HG02885 (cell line): ENCODE results near the gene RNF175.
A peak's percentile ranks its signal among the peaks of the same experiment; 100 is the strongest.

Experiments used
- ATAC-seq: cut with Tn5 transposase; IDR thresholded peaks from one replicate; pipeline ENCODE4 v1.9.1; 2021; ENCODE audit warnings: mild to moderate bottlenecking; ENCODE audit not compliant: unreplicated experiment, poor library complexity

RNF175 gene

GRCh38 chr4:153759407-153760316 is at the start of gene RNF175:
TSS of gene RNF175 (minus strand) at chr4:153760024. CDS start at chr4:153759862, 162 bp downstream.
- ATAC-seq = no peak

- peak; percentile 50 for ATAC-seq
Observed at GRCh38 chr4:153809307-153809706, 49.5 kb upstream of the RNF175 start.

GRCh38 chr4:153808175-153808574 is 48.4 kb upstream of the RNF175 start:
- ATAC-seq = no peak

- ATAC-seq = no peak
Observed at GRCh38 chr4:153806073-153806472, 46.2 kb upstream of the RNF175 start.

- ATAC-seq = no peak
Observed at GRCh38 chr4:153804722-153805121, 44.9 kb upstream of the RNF175 start.

- ATAC-seq = no peak
Observed at GRCh38 chr4:153799694-153800074, 39.9 kb upstream of the RNF175 start.

GRCh38 chr4:153798901-153799693 is 39.3 kb upstream of the RNF175 start:
- ATAC-seq = no peak

GRCh38 chr4:153798420-153798819 is 38.6 kb upstream of the RNF175 start:
- no peak for ATAC-seq

- no peak for ATAC-seq
Observed at GRCh38 chr4:153794006-153794405, 34.2 kb upstream of the RNF175 start.

GRCh38 chr4:153792618-153793247 is 32.9 kb upstream of the RNF175 start:
- ATAC-seq = no peak

GRCh38 chr4:153791746-153792617 is 32.2 kb upstream of the RNF175 start:
- no peak for ATAC-seq

- peak; percentile 62 for ATAC-seq
Observed at GRCh38 chr4:153790962-153791551, 31.2 kb upstream of the RNF175 start.

GRCh38 chr4:153790500-153790865 is 30.7 kb upstream of the RNF175 start:
- ATAC-seq = no peak

- no peak for ATAC-seq
Observed at GRCh38 chr4:153789741-153790499, 30.1 kb upstream of the RNF175 start.

GRCh38 chr4:153788413-153789276 is 28.8 kb upstream of the RNF175 start, which contains the start of gene SFRP2:
TSS of gene SFRP2 (minus strand) at chr4:153789083. CDS start at chr4:153788835, 248 bp downstream.
- no peak for ATAC-seq

- no peak for ATAC-seq
Observed at GRCh38 chr4:153788051-153788412, 28.2 kb upstream of the RNF175 start.

GRCh38 chr4:153787575-153787974 is 27.8 kb upstream of the RNF175 start:
- no peak for ATAC-seq

- no peak for ATAC-seq
Observed at GRCh38 chr4:153787061-153787560, 27.3 kb upstream of the RNF175 start.
